Prostate gland (tissue), 2 donors: ENCODE results near the gene DDRGK1. TPM values are rescaled to one million over a fixed set of nuclear protein-coding genes. Genes with fewer than 3 reads are reported as not detected.

Experiments
- DNase-seq: peaks from one replicate; pipeline ENCODE4 v3.0.0-alpha.2; 2019; ENCODE audit warnings: low spot score
- H3K27ac ChIP-seq, 2 donors: fragments of 200-600 bp; sonication (generic); 2 replicates each; pipeline ENCODE4 v1.5.1; 2017 to 2019
- H3K27me3 ChIP-seq: fragments of 200-600 bp; sonication (generic); replicated peaks from 2 replicates; pipeline ENCODE4 v1.5.1; 2019; ENCODE audit not compliant: insufficient read depth
- H3K36me3 ChIP-seq, 2 donors: fragments of 200-600 bp; sonication (generic); 1 replicate in 1 of 2; 2 replicates in 1 of 2; pipeline versions ENCODE4 v1.5.1 to v1.8.1; 2017 to 2019
- H3K4me1 ChIP-seq: fragments of 200-600 bp; sonication (generic); replicated peaks from 2 replicates; pipeline ENCODE4 v1.5.1; 2019
- H3K4me3 ChIP-seq, 2 donors: fragments of 200-600 bp; sonication (generic); 2 replicates each; pipeline ENCODE4 v1.5.1; 2017 to 2019
- H3K9me3 ChIP-seq: fragments of 200-600 bp; sonication (generic); 2 replicates; pipeline ENCODE4 v1.5.1; 2017
- CTCF ChIP-seq, 4 experiments: fragments of 200-600 bp in 2 of 4; fragments of 450-650 bp in 2 of 4; sonication (generic) in 2 of 4; IDR thresholded peaks; 1 replicate in 3 of 4; 2 replicates in 1 of 4; pipeline ENCODE4 v1.5.1; 2016 to 2019; ENCODE audit warnings: antibody characterized with exemption in 4 of 4, mild to moderate bottlenecking in 2 of 4, moderate library complexity in 2 of 4
- POLR2A ChIP-seq: fragments of 450-650 bp; IDR thresholded peaks from one replicate; pipeline ENCODE4 v1.6.1; 2016; ENCODE audit warnings: antibody characterized with exemption, mild to moderate bottlenecking
- POLR2AphosphoS5 ChIP-seq: sonication (generic); formaldehyde crosslinking; IDR thresholded peaks from one replicate; pipeline ENCODE4 v1.6.1; 2017; ENCODE audit warnings: antibody characterized with exemption
- WGBS: methylation state at CpG from one replicate; pipeline ENCODE4 v1.1.5; 2018; 5-methylcytosine and 5-hydroxymethylcytosine counted together
- intact Hi-C: fragments of 100-400 bp; cut with DNase I; formaldehyde crosslinking; loops from one replicate; pipeline ENCODE4 v1.14.2; 2022
- total RNA-seq, 2 donors: library from RNA; depleted of rRNA; stranded (reverse); fragments of >200 nt; gene quantifications; one replicate each; pipeline ENCODE4 v1.1.0, GENCODE V29; 2016

The DDRGK1 gene
- total RNA-seq, 2 donors from 2014 or later = 87.5 to 126 TPM

DNA sequence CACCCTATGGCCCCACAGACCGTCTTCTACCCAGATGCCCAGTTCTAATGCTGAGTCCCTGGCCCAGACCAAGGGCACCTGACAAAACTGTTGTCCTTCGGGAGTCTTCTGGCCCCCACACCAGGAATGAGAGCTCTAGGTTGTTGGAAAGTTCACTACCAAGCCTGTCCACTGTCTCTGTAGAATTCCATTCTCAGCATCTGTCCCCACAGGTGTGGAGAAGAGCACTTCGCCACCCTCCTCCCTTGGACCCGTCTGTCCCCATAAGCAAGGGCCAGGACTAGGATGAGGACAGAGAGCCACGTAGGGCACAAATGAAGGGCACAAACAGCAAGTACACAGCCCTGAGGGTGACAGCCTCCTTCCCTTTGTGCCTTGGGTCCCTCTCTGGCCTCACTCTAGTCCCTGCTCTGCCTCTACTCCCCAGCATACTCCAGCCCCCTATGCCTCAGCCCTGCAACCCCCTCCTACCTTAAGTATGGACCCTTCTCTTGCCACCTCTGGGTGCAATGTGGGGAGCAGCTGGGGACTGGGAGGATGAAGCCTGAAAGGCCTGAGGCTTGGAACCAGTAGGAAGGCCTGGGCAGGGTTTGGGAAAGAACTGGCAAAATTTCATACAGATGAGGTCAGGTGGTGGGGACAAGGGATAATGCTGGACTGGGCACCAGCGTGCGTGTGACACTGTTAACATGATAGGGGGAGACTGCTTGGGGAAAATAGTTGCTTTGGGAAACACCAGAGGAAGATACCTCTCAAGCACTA is 35.5 kb downstream of the DDRGK1 start:
- H3K27me3 ChIP-seq = no peaks in the 10 kb centered on the region
- H3K36me3 ChIP-seq = no peaks in the 10 kb centered on the region
- DNase-seq = no peak
- H3K4me1 ChIP-seq = no peaks in the 10 kb centered on the region
- no peaks in the 10 kb centered on the region for H3K9me3 ChIP-seq
- TF ChIP-seq CTCF (IDR thresholded peaks at IDR 0.05) (no peak), POLR2A (no peak), POLR2AphosphoS5 (no peak)
- WGBS = 86% methylated on average over 7 of the region's 7 CpGs
- intact Hi-C loops = no loop called here
- H3K4me3 ChIP-seq = no peak overlapping the region
- H3K27ac ChIP-seq = no peak overlapping the region

GRCh38 chr20:3168079-3168828 is 36.2 kb downstream of the DDRGK1 start:
- intact Hi-C loops = no loop called here
- TF ChIP-seq POLR2A = no peak
- peak in 1 of 4 experiments; percentile 9 for TF ChIP-seq CTCF (IDR thresholded peaks at IDR 0.05)
- no peaks in the 10 kb centered on the region for H3K36me3 ChIP-seq
- DNase-seq = peak; percentile 38
- peak overlapping the region; percentile 27 to 34 for H3K4me3 ChIP-seq
- H3K27me3 ChIP-seq = no peaks in the 10 kb centered on the region
- no peaks in the 10 kb centered on the region for H3K4me1 ChIP-seq
- H3K9me3 ChIP-seq = no peaks in the 10 kb centered on the region
- 37% methylated on average over 23 of the region's 39 CpGs for WGBS
- peak overlapping the region in 1 of 2 donors; percentile 33 for H3K27ac ChIP-seq

DNA sequence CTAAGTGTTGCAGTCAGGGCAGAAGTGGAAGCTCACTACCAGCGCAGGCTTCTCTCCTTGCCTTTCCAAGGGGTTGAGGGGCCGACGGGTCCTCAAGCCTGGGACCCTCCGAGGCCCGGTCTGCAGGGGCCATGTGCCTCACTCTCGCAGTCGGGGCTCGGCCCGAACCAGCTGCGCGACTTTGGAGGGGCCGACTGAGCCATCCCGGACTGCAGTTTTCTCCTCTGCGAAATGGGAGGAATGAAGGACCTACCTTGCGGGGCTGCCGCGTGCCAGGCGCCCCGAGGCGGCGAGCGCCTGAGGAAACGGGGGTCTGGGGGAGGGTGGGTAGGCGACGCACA is 36.8 kb downstream of the DDRGK1 start:
- WGBS = 66% methylated on average over 22 of the region's 25 CpGs
- intact Hi-C loops = no loop called here
- Histone ChIP-seq H3K9me3 (no peaks in the 10 kb centered on the region), H3K4me3 (peak overlapping the region; percentile 27 to 34), H3K4me1 (no peaks in the 10 kb centered on the region), H3K27ac (peak overlapping the region in 1 of 2 donors; percentile 33), H3K36me3 (no peaks in the 10 kb centered on the region), H3K27me3 (no peaks in the 10 kb centered on the region)
- no peak for TF ChIP-seq CTCF (IDR thresholded peaks at IDR 0.05)
- DNase-seq = no peak

- no peaks in the 10 kb centered on the region for H3K9me3 ChIP-seq
- 95% methylated on average over 16 of the region's 16 CpGs for WGBS
- no peaks in the 10 kb centered on the region for H3K4me1 ChIP-seq
- intact Hi-C loops = no loop called here
- no peak overlapping the region for H3K4me3 ChIP-seq
- TF ChIP-seq CTCF (IDR thresholded peaks at IDR 0.05) = no peak
- TF ChIP-seq POLR2A = no peak
- no peak for TF ChIP-seq POLR2AphosphoS5
- H3K27ac ChIP-seq = no peak overlapping the region
- H3K27me3 ChIP-seq = no peaks in the 10 kb centered on the region
- no peaks in the 10 kb centered on the region for H3K36me3 ChIP-seq
- no peak for DNase-seq
Measured at GRCh38 chr20:3166913-3167342, 37.6 kb downstream of the DDRGK1 start.
